Peyer's patch (tissue), 4 donors: Measurements from ENCODE around the gene OLIG1. TPM values are rescaled to one million over a fixed set of nuclear protein-coding genes. Genes with fewer than 3 reads are reported as not detected.

Experiments used
- DNase-seq, 3 donors: peaks; one replicate each; pipeline ENCODE4 v3.0.0-alpha.2; 2017 to 2019
- H3K27ac ChIP-seq, 4 donors: fragments of 200-600 bp; sonication (generic); one replicate each; pipeline ENCODE4 v1.5.1; 2016 to 2019
- H3K27me3 ChIP-seq, 2 donors: fragments of 200-600 bp; sonication (generic); one replicate each; pipeline ENCODE4 v1.5.1; 2019
- H3K36me3 ChIP-seq, 3 donors: fragments of 200-600 bp; sonication (generic); one replicate each; pipeline ENCODE4 v1.5.1; 2016 to 2019
- H3K4me1 ChIP-seq, 4 donors: fragments of 200-600 bp; sonication (generic); one replicate each; pipeline ENCODE4 v1.5.1; 2016 to 2019
- H3K4me3 ChIP-seq, 4 donors: fragments of 200-600 bp; sonication (generic); 1 replicate in 3 of 4; 2 replicates in 1 of 4; pipeline ENCODE4 v1.5.1; 2016 to 2019; ENCODE audit warnings: mild to moderate bottlenecking in 1 of 4
- H3K9me3 ChIP-seq, 4 donors: fragments of 200-600 bp; sonication (generic); one replicate each; pipeline ENCODE4 v1.5.1; 2016 to 2019; ENCODE audit warnings: mild to moderate bottlenecking in 1 of 4
- POLR2A ChIP-seq, 2 donors: fragments of 450-650 bp; IDR thresholded peaks; one replicate each; pipeline ENCODE4 v1.5.1; 2017; ENCODE audit warnings: antibody characterized with exemption in 2 of 2, mild to moderate bottlenecking in 2 of 2, moderate library complexity in 2 of 2
- total RNA-seq, 4 donors: library from RNA; depleted of rRNA; stranded (reverse); fragments of >200 nt; gene quantifications; one replicate each; pipeline ENCODE4 v1.1.0, GENCODE V29; 2016
- TF ChIP-seq, protein P1 (sequence below), 6 experiments: fragments of 450-650 bp in 4 of 6; fragments of 200-600 bp in 2 of 6; sonication (generic) in 1 of 6; IDR thresholded peaks; one replicate each; pipeline ENCODE4 v1.5.1; 2017 to 2019; ENCODE audit warnings: antibody characterized with exemption in 6 of 6, mild to moderate bottlenecking in 3 of 6, moderate library complexity in 1 of 6

The OLIG1 gene
- total RNA-seq, 4 donors from 2014 or later, result not detected

GRCh38 chr21:33088384-33088783 is 18.4 kb downstream of the OLIG1 start:
- DNase-seq, result no peak
- Histone ChIP-seq H3K27me3 (no peaks in the 10 kb centered on the region), H3K9me3 (no peaks in the 10 kb centered on the region), H3K36me3 (no peaks in the 10 kb centered on the region), H3K4me1 (no peaks in the 10 kb centered on the region), H3K27ac (no peak overlapping the region), H3K4me3 (no peak overlapping the region)
- TF ChIP-seq, protein P1, sequence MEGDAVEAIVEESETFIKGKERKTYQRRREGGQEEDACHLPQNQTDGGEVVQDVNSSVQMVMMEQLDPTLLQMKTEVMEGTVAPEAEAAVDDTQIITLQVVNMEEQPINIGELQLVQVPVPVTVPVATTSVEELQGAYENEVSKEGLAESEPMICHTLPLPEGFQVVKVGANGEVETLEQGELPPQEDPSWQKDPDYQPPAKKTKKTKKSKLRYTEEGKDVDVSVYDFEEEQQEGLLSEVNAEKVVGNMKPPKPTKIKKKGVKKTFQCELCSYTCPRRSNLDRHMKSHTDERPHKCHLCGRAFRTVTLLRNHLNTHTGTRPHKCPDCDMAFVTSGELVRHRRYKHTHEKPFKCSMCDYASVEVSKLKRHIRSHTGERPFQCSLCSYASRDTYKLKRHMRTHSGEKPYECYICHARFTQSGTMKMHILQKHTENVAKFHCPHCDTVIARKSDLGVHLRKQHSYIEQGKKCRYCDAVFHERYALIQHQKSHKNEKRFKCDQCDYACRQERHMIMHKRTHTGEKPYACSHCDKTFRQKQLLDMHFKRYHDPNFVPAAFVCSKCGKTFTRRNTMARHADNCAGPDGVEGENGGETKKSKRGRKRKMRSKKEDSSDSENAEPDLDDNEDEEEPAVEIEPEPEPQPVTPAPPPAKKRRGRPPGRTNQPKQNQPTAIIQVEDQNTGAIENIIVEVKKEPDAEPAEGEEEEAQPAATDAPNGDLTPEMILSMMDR (IDR thresholded peaks at IDR 0.05), result no peak
- no peak for TF ChIP-seq POLR2A (IDR thresholded peaks at IDR 0.05)

DNA sequence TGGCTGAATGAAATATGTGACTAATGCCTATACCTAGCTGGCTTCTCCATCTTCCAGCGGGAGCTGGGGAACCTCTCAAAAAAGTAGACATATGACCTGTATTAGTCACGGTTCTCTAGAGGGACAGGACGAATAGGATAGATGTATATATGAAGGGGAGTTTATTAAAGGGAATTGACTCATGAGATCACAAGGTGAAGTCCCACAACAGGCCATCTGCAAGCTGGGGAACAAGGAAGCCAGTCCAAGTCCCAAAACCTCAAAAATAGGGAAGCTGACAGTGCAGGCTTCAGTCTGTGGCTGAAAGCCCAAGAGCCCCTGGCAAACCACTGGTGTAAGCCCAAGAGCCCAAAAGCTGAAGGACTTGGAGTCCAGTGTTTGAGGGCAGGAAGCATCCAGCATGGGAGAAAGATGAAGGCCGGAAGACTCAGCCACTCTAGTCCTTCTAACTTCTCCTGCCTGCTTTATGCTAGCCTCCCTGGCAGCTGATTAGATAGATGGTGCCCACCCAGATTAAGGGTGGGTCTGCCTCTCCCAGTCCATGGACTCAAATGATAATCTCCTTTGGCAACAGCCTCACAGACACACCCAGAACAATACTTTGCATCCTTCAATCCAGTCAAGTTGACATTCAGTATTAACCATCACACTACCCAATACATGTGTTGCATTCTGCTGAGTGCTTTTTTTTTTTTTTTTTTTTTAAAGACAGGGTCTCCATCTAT is 19.6 kb downstream of the OLIG1 start:
- H3K27ac ChIP-seq, result no peak overlapping the region
- no peaks in the 10 kb centered on the region for H3K9me3 ChIP-seq
- H3K4me1 ChIP-seq, result no peaks in the 10 kb centered on the region
- H3K4me3 ChIP-seq, result no peak overlapping the region
- DNase-seq, result no peak
- no peaks in the 10 kb centered on the region for H3K36me3 ChIP-seq
- no peaks in the 10 kb centered on the region for H3K27me3 ChIP-seq
- TF ChIP-seq POLR2A (IDR thresholded peaks at IDR 0.05), result no peak
- TF ChIP-seq, protein P1 (IDR thresholded peaks at IDR 0.05), result no peak

GRCh38 chr21:33096426-33096825 is 26.5 kb downstream of the OLIG1 start:
- Histone ChIP-seq H3K36me3 (no peaks in the 10 kb centered on the region), H3K4me1 (no peaks in the 10 kb centered on the region), H3K9me3 (no peaks in the 10 kb centered on the region), H3K27ac (no peak overlapping the region), H3K4me3 (no peak overlapping the region), H3K27me3 (no peaks in the 10 kb centered on the region)
- no peak for TF ChIP-seq POLR2A (IDR thresholded peaks at IDR 0.05)
- TF ChIP-seq, protein P1 (IDR thresholded peaks at IDR 0.05), result no peak
- no peak for DNase-seq

GRCh38 chr21:33099131-33099530 is 29.2 kb downstream of the OLIG1 start:
- no peak overlapping the region for H3K4me3 ChIP-seq
- no peaks in the 10 kb centered on the region for H3K27me3 ChIP-seq
- TF ChIP-seq POLR2A (IDR thresholded peaks at IDR 0.05), result no peak
- TF ChIP-seq, protein P1 (IDR thresholded peaks at IDR 0.05), result no peak
- H3K27ac ChIP-seq, result no peak overlapping the region
- H3K9me3 ChIP-seq, result no peaks in the 10 kb centered on the region
- DNase-seq, result no peak
- no peaks in the 10 kb centered on the region for H3K4me1 ChIP-seq
- no peaks in the 10 kb centered on the region for H3K36me3 ChIP-seq

GRCh38 chr21:33101300-33101911 is 31.5 kb downstream of the OLIG1 start:
- Histone ChIP-seq H3K4me1 (no peaks in the 10 kb centered on the region), H3K27ac (no peak overlapping the region), H3K36me3 (no peaks in the 10 kb centered on the region), H3K9me3 (no peaks in the 10 kb centered on the region), H3K4me3 (no peak overlapping the region), H3K27me3 (no peaks in the 10 kb centered on the region)
- no peak for TF ChIP-seq POLR2A (IDR thresholded peaks at IDR 0.05)
- TF ChIP-seq, protein P1 (IDR thresholded peaks at IDR 0.05), result no peak
- DNase-seq, result no peak
